BJ (cell line): ENCODE results near the gene PDZD4. TPM values are rescaled to one million over a fixed set of nuclear protein-coding genes. Genes with fewer than 3 reads are reported as not detected.

Experiments used
- CTCF ChIA-PET: fragments of 350-600 bp; formaldehyde crosslinking; extraction: SDS; loops from one replicate; lab custom pipeline; 2021; ENCODE audit warnings: antibody characterized with exemption, inconsistent platforms; lab: Yijun Ruan, JAX
- POLR2A ChIA-PET: fragments of 300-600 bp; sonication (Branson Sonifier 250); formaldehyde crosslinking; extraction: SDS; loops from one replicate; lab custom pipeline; 2021; ENCODE audit warnings: antibody characterized with exemption; lab: Charles Lee
- DNase-seq: peaks from one replicate; pipeline ENCODE4 v3.0.0-alpha.2; 2011; ENCODE audit warnings: low read depth
- H3K27me3 ChIP-seq: 2 replicates; pipeline ENCODE4 v1.6.0; 2011; ENCODE audit warnings: low read length; ENCODE audit not compliant: control insufficient read depth, insufficient read depth
- H3K36me3 ChIP-seq: 2 replicates; pipeline ENCODE4 v1.5.1; 2011; ENCODE audit warnings: low read length; ENCODE audit not compliant: control insufficient read depth, insufficient read depth
- H3K4me3 ChIP-seq: 2 replicates; pipeline ENCODE4 v1.5.1; 2011; ENCODE audit warnings: low read depth, mild to moderate bottlenecking, control low read depth, low read length
- CTCF ChIP-seq: IDR thresholded peaks from 2 replicates; pipeline ENCODE4 v1.5.1; 2011; ENCODE audit warnings: low read depth, mild to moderate bottlenecking, control low read depth, inconsistent platforms, low read length, moderate library complexity; ENCODE audit not compliant: insufficient read depth
- polyA plus RNA-seq: library from polyadenylated mRNA; depleted of rRNA; stranded (reverse); fragments of >200 nt; gene quantifications from 2 replicates; pipeline ENCODE4 v1.2.3, GENCODE V29; 2011

The PDZD4 gene
- polyA plus RNA-seq, 1 experiment = 0.82 TPM

- no peak overlapping the region for H3K4me3 ChIP-seq
- H3K36me3 ChIP-seq = peaks cover 2% of the 10 kb centered on the region
- POLR2A ChIA-PET = no interaction called here
- CTCF ChIA-PET = no interaction called here
- no peak for DNase-seq
- TF ChIP-seq CTCF = no peak
- no peaks in the 10 kb centered on the region for H3K27me3 ChIP-seq
Observed at GRCh38 chrX:153802513-153803045, 27.8 kb downstream of the PDZD4 start.

- POLR2A ChIA-PET = no interaction called here
Observed at GRCh38 chrX:153801669-153802068, 28.7 kb downstream of the PDZD4 start.

GRCh38 chrX:153800746-153801145 lies 29.6 kb downstream of the PDZD4 start:
- no peak overlapping the region for H3K4me3 ChIP-seq
- DNase-seq = no peak
- ChIA-PET POLR2A (no interaction called here), CTCF (no interaction called here)
- H3K27me3 ChIP-seq = no peaks in the 10 kb centered on the region
- TF ChIP-seq CTCF = no peak
- H3K36me3 ChIP-seq = peaks cover 7% of the 10 kb centered on the region

More at GRCh38 chrX:153801669-153802068, 28.7 kb downstream of the PDZD4 start:
- no peak overlapping the region for H3K4me3 ChIP-seq
- peaks cover 6% of the 10 kb centered on the region for H3K36me3 ChIP-seq
- H3K27me3 ChIP-seq = no peaks in the 10 kb centered on the region
- CTCF ChIA-PET = no interaction called here
- no peak for TF ChIP-seq CTCF
- no peak for DNase-seq

GRCh38 chrX:153800177-153800722 lies 30.1 kb downstream of the PDZD4 start:
- TF ChIP-seq CTCF = no peak
- H3K4me3 ChIP-seq = no peak overlapping the region
- no peak for DNase-seq
- ChIA-PET POLR2A (no interaction called here), CTCF (no interaction called here)
- no peaks in the 10 kb centered on the region for H3K27me3 ChIP-seq
- peaks cover 7% of the 10 kb centered on the region for H3K36me3 ChIP-seq

GRCh38 chrX:153799326-153799725 lies 31.0 kb downstream of the PDZD4 start:
- no peak for TF ChIP-seq CTCF
- ChIA-PET POLR2A (no interaction called here), CTCF (no interaction called here)
- DNase-seq = no peak
- no peak overlapping the region for H3K4me3 ChIP-seq
- peaks cover 7% of the 10 kb centered on the region for H3K36me3 ChIP-seq
- no peaks in the 10 kb centered on the region for H3K27me3 ChIP-seq
